Central memory CD4-positive, alpha-beta T cell (primary cell): Measurements from ENCODE around the gene RBM19.

Experiments used
- DNase-seq: peaks from one replicate; pipeline ENCODE4 v3.0.0; 2022

Gene RBM19

GRCh38 chr12:113879658-113880057 is 86.5 kb downstream of the RBM19 start:
- DNase-seq, result no peak

GRCh38 chr12:113877607-113878006 is 88.5 kb downstream of the RBM19 start:
- no peak for DNase-seq

GRCh38 chr12:113876160-113876559 is 90.0 kb downstream of the RBM19 start:
- DNase-seq, result no peak

GRCh38 chr12:113875691-113876090 is 90.4 kb downstream of the RBM19 start:
- no peak for DNase-seq

GRCh38 chr12:113874999-113875561 is 91.0 kb downstream of the RBM19 start:
- DNase-seq, result no peak

- DNase-seq, result no peak
Observed at GRCh38 chr12:113874326-113874725, 91.8 kb downstream of the RBM19 start.

GRCh38 chr12:113873740-113874139 is 92.4 kb downstream of the RBM19 start:
- no peak for DNase-seq

- no peak for DNase-seq
Observed at GRCh38 chr12:113870890-113871289, 95.2 kb downstream of the RBM19 start.

GRCh38 chr12:113870035-113870434 is 96.1 kb downstream of the RBM19 start:
- no peak for DNase-seq

GRCh38 chr12:113868365-113868764 is 97.8 kb downstream of the RBM19 start:
- DNase-seq, result no peak

- DNase-seq, result no peak
Observed at GRCh38 chr12:113867258-113867657, 98.9 kb downstream of the RBM19 start.

- DNase-seq, result no peak
Observed at GRCh38 chr12:113866496-113866895, 99.6 kb downstream of the RBM19 start.

- DNase-seq, result no peak
Observed at GRCh38 chr12:113863455-113863845, 102.7 kb downstream of the RBM19 start.

GRCh38 chr12:113862590-113863454 is 103.3 kb downstream of the RBM19 start:
- no peak for DNase-seq

GRCh38 chr12:113861708-113862312 is 104.3 kb downstream of the RBM19 start:
- DNase-seq, result no peak

- no peak for DNase-seq
Observed at GRCh38 chr12:113860950-113861349, 105.2 kb downstream of the RBM19 start.

GRCh38 chr12:113860059-113860820 is 105.9 kb downstream of the RBM19 start:
- DNase-seq, result no peak

- DNase-seq, result no peak
Observed at GRCh38 chr12:113858841-113859386, 107.2 kb downstream of the RBM19 start.

- no peak for DNase-seq
Observed at GRCh38 chr12:113857371-113857770, 108.8 kb downstream of the RBM19 start.

GRCh38 chr12:113855998-113856397 is 110.1 kb downstream of the RBM19 start:
- DNase-seq, result no peak

GRCh38 chr12:113854385-113855142 is 111.6 kb downstream of the RBM19 start:
- no peak for DNase-seq

- DNase-seq, result no peak
Observed at GRCh38 chr12:113853491-113853890, 112.6 kb downstream of the RBM19 start.
